Measurements from ENCODE around the gene IGFL4.
A peak's percentile ranks its signal among the peaks of the same experiment; 100 is the strongest.

The IGFL4 gene

GRCh38 chr19:46040952-46041500 lies at the start of gene IGFL4:
Gene IGFL4, minus strand, starts transcription at chr19:46041002. Its CDS starts 40 bp downstream, at chr19:46040962.
- DNase-seq (ENCODE audit: low spot score) = peak; percentile 54
- POLR2A ChIA-PET (ENCODE audit: low non-redundant PET) = no interaction called here
- TF ChIP-seq, protein P1, sequence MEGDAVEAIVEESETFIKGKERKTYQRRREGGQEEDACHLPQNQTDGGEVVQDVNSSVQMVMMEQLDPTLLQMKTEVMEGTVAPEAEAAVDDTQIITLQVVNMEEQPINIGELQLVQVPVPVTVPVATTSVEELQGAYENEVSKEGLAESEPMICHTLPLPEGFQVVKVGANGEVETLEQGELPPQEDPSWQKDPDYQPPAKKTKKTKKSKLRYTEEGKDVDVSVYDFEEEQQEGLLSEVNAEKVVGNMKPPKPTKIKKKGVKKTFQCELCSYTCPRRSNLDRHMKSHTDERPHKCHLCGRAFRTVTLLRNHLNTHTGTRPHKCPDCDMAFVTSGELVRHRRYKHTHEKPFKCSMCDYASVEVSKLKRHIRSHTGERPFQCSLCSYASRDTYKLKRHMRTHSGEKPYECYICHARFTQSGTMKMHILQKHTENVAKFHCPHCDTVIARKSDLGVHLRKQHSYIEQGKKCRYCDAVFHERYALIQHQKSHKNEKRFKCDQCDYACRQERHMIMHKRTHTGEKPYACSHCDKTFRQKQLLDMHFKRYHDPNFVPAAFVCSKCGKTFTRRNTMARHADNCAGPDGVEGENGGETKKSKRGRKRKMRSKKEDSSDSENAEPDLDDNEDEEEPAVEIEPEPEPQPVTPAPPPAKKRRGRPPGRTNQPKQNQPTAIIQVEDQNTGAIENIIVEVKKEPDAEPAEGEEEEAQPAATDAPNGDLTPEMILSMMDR (conservative IDR thresholded peaks at IDR 0.05; ENCODE audit: low read depth) = no peak
- H3K27ac ChIP-seq = no peak within 1 kb of the TSS
- CTCF ChIA-PET = interaction anchor here (0.6 to 0.9 kb wide), 3 partner anchors 16 to 36 kb away, joined by 3 to 4 read pairs (median 3); no protein-coding TSS in a partner anchor

GRCh38 chr19:46090444-46090843 lies 49.6 kb upstream of the IGFL4 start:
- DNase-seq (ENCODE audit: low spot score) = no peak
- no peak overlapping the region for H3K27ac ChIP-seq
- ChIA-PET POLR2A (ENCODE audit: low non-redundant PET) (no interaction called here), CTCF (interaction anchor here (0.6 kb wide), 1 partner anchor 12 kb away, joined by 4 read pairs; no protein-coding TSS in a partner anchor)
- TF ChIP-seq, protein P1 (conservative IDR thresholded peaks at IDR 0.05; ENCODE audit: low read depth) = no peak

DNA sequence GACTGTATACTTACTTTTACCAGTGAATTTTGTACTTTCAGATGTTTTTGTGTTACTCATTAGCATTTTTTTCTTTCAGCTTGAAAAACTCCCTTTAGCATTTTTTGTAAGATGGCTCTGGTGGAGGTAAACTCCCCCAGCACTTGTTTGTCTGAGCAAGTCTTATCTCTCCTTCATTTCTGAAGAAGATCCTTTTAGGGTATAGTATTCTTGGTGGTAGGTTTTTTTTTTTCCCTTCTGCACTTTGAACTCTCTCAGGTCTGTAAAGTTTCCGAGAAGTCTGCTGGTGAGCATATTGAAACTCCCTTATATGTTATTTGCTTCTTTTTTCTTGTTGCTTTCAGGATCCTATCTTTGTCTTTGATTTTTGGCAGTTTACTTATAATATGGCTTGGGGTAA lies 48.6 kb upstream of the IGFL4 start:
- H3K27ac ChIP-seq = no peak overlapping the region
- CTCF ChIA-PET = no interaction called here
- POLR2A ChIA-PET (ENCODE audit: low non-redundant PET) = no interaction called here
- DNase-seq (ENCODE audit: low spot score) = no peak
- TF ChIP-seq, protein P1 (conservative IDR thresholded peaks at IDR 0.05; ENCODE audit: low read depth) = no peak

DNA sequence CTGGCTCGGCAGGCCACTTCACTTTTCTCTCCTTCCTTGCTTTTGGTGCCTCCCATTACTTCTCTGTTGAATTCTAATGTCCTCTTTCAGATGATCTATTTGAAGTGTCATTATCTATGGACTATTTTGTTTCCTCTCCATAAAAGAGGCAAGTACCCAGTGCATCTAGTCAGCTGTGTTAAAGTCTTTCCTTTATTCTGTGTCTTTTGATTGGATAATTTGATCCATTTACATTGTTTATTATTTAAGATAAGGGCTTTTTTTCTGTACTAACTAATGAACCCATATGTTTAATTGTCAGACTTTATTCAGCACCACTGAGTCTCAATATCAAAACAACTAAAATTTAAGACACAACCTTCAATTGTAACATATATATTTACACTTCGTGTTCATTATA lies 47.3 kb upstream of the IGFL4 start:
- CTCF ChIA-PET = no interaction called here
- TF ChIP-seq, protein P1 (conservative IDR thresholded peaks at IDR 0.05; ENCODE audit: low read depth) = no peak
- H3K27ac ChIP-seq = no peak overlapping the region
- POLR2A ChIA-PET (ENCODE audit: low non-redundant PET) = no interaction called here
- DNase-seq (ENCODE audit: low spot score) = no peak

DNA sequence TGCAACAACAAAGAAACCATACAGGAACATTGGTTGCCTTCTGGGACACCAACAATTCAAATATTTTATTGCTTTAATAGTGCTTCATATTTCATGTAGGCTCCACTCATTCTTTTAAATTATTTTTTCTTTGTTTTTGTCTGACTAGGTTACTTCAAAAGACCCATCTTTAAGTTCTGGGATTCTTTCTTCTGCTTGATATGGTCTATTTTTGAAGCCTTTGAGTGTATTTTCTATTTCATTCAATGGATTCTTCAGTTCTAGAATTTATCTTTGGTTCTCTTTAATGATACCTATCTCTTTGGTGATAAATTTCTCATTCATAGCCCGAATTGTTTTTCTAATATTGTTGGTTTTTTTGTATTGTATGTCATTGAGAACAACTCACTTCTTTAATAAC lies 45.1 kb upstream of the IGFL4 start:
- CTCF ChIA-PET = no interaction called here
- TF ChIP-seq, protein P1 (conservative IDR thresholded peaks at IDR 0.05; ENCODE audit: low read depth) = no peak

DNA sequence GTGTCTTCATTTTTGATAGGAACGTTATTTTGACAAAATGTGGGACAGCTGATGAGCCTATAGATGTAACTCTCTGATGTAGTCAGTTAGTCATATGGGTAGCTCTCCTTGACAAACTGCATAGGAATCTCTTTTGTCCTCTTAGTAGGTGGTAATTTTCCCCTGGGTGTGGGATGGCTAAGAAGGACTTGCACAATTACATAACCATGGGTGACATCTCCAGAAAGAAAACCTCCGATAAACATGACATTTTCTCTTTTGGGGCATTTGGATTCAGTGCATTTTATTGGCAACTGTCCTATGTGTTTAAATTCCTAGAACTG lies 41.9 kb upstream of the IGFL4 start:
- H3K27ac ChIP-seq = no peak overlapping the region
- CTCF ChIA-PET = interaction anchor here (0.6 to 2.4 kb wide), 8 partner anchors 19 to 398 kb away, joined by 3 to 16 read pairs (median 3); no protein-coding TSS in a partner anchor
- TF ChIP-seq, protein P1 (conservative IDR thresholded peaks at IDR 0.05; ENCODE audit: low read depth) = no peak
- POLR2A ChIA-PET (ENCODE audit: low non-redundant PET) = no interaction called here
- DNase-seq (ENCODE audit: low spot score) = peak; percentile 38

More for the DNA sequence above, 45.1 kb upstream of the IGFL4 start:
- DNase-seq (ENCODE audit: low spot score) = no peak
- H3K27ac ChIP-seq = no peak overlapping the region
- POLR2A ChIA-PET (ENCODE audit: low non-redundant PET) = no interaction called here
